Esophagus muscularis mucosa (tissue), 4 donors: ENCODE data around the gene TTBK1. TPM values are rescaled to one million over a fixed set of nuclear protein-coding genes. Genes with fewer than 3 reads are reported as not detected.
A peak's percentile ranks its signal among the peaks of the same experiment; 100 is the strongest.

Experiments
- DNase-seq: peaks from one replicate; pipeline ENCODE4 v3.0.0-alpha.2; 2017; ENCODE audit errors: extremely low spot score
- H3K27ac ChIP-seq, 4 donors: fragments of 200-600 bp; sonication (generic); replicated peaks in 1 of 4; 1 replicate in 3 of 4; 2 replicates in 1 of 4; pipeline ENCODE4 v1.5.1; 2016 to 2019; ENCODE audit warnings: mild to moderate bottlenecking in 1 of 4
- H3K27me3 ChIP-seq, 4 donors: fragments of 200-600 bp; sonication (generic); one replicate each; pipeline versions ENCODE4 v1.5.1 to v1.6.0; 2016 to 2019
- H3K36me3 ChIP-seq, 4 donors: fragments of 200-600 bp; sonication (generic); one replicate each; pipeline ENCODE4 v1.5.1; 2016 to 2019
- H3K4me1 ChIP-seq, 4 donors: fragments of 200-600 bp; sonication (generic); one replicate each; pipeline ENCODE4 v1.5.1; 2016 to 2019
- H3K4me3 ChIP-seq, 4 donors: fragments of 200-600 bp; sonication (generic); 1 replicate in 2 of 4; 2 replicates in 2 of 4; pipeline ENCODE4 v1.5.1; 2016 to 2019; ENCODE audit warnings: mild to moderate bottlenecking in 4 of 4, moderate library complexity in 1 of 4
- H3K9me3 ChIP-seq, 4 donors: fragments of 200-600 bp; sonication (generic); 1 replicate in 3 of 4; 2 replicates in 1 of 4; pipeline ENCODE4 v1.5.1; 2016 to 2019
- CTCF ChIP-seq, 3 experiments: fragments of 200-600 bp in 2 of 3; fragments of 450-650 bp in 1 of 3; sonication (generic) in 2 of 3; IDR thresholded peaks; one replicate each; pipeline ENCODE4 v1.5.1; 2017 to 2019; ENCODE audit warnings: antibody characterized with exemption in 3 of 3, mild to moderate bottlenecking in 2 of 3, moderate library complexity in 1 of 3
- EP300 ChIP-seq: sonication (generic); formaldehyde crosslinking; IDR thresholded peaks from one replicate; pipeline ENCODE4 v1.6.1; 2017; ENCODE audit warnings: antibody characterized with exemption
- POLR2A ChIP-seq: fragments of 450-650 bp; IDR thresholded peaks from one replicate; pipeline ENCODE4 v1.6.1; 2017; ENCODE audit warnings: antibody characterized with exemption, moderate library complexity, mild to moderate bottlenecking, low read depth
- POLR2AphosphoS5 ChIP-seq, 2 donors: sonication (generic); formaldehyde crosslinking; IDR thresholded peaks; one replicate each; pipeline ENCODE4 v1.6.1; 2017; ENCODE audit warnings: antibody characterized with exemption in 2 of 2
- WGBS: methylation state at CpG from one replicate; pipeline ENCODE4 v1.1.5; 2018; 5-methylcytosine and 5-hydroxymethylcytosine counted together
- intact Hi-C: fragments of 100-400 bp; cut with DNase I; formaldehyde crosslinking; loops from one replicate; pipeline ENCODE4 v1.15.1; 2023
- total RNA-seq, 4 donors: library from RNA; depleted of rRNA; stranded (reverse); fragments of >200 nt; gene quantifications; one replicate each; pipeline versions ENCODE4 v1.1.0 to v1.2.1, GENCODE V29; 2016

Gene TTBK1
- total RNA-seq, 4 donors from 2014 or later, result under 0.01 to 0.29 (median 0.03) TPM

- H3K4me3 ChIP-seq, result no peak overlapping the region
- H3K4me1 ChIP-seq, result peaks cover 31 to 42% (median 35%) of the 10 kb centered on the region in 4 donors
- peak overlapping the region; percentile 71 to 88 (median 83) for H3K27ac ChIP-seq
- intact Hi-C loops, result no loop called here
- WGBS, result 38% methylated on average over 1 of the region's 3 CpGs
- H3K36me3 ChIP-seq, result no peaks in the 10 kb centered on the region
- no peaks in the 10 kb centered on the region for H3K9me3 ChIP-seq
- TF ChIP-seq POLR2A (no peak), POLR2AphosphoS5 (IDR thresholded peaks at IDR 0.05) (no peak), CTCF (IDR thresholded peaks at IDR 0.05) (no peak), EP300 (no peak)
- DNase-seq, result no peak
- no peaks in the 10 kb centered on the region for H3K27me3 ChIP-seq
These were observed 25.0 kb downstream of the TTBK1 start for GRCh38 chr6:43268355-43268700.

DNA sequence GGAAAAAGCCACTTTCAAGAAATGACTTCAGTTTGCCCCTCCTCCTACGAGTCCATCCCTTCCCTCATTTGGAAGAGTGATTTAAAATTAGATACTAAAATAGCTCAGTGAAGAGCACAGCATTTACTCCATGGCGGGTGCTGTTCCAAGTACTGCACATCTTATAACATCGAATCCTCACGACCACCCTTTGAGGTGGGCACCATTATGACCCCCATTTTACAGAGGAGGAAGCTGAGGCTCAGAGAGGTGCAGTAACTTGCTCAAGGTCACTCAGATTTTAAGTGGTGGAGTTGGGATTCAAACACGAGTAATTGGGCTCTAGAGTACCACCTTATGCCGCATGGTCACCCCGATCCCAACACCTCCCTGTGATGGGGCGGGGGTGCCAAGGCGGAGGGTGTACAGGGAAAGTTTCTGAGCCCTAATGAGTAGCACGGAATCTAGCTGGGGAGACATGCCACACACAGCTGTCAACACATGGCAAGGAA, 25.5 kb downstream of the TTBK1 start:
- Histone ChIP-seq H3K4me3 (peak overlapping the region; percentile 47 to 52 (median 50)), H3K36me3 (no peaks in the 10 kb centered on the region), H3K9me3 (no peaks in the 10 kb centered on the region), H3K27me3 (no peaks in the 10 kb centered on the region), H3K4me1 (peaks cover 31 to 42% (median 35%) of the 10 kb centered on the region in 4 donors), H3K27ac (peak overlapping the region; percentile 71 to 88 (median 83))
- no peak for TF ChIP-seq POLR2A
- peak in 1 of 2 donors; percentile 23 for TF ChIP-seq POLR2AphosphoS5 (IDR thresholded peaks at IDR 0.05)
- intact Hi-C loops, result no loop called here
- DNase-seq, result no peak
- 52% methylated on average over 10 of the region's 10 CpGs for WGBS

- Histone ChIP-seq H3K4me3 (peak overlapping the region; percentile 47 to 52 (median 50)), H3K9me3 (no peaks in the 10 kb centered on the region), H3K27ac (peak overlapping the region; percentile 71 to 88 (median 83)), H3K4me1 (peaks cover 31 to 45% (median 35%) of the 10 kb centered on the region in 4 donors), H3K36me3 (no peaks in the 10 kb centered on the region), H3K27me3 (peaks cover 0 to 5% (median under 1%) of the 10 kb centered on the region in 4 donors)
- WGBS, result 5% methylated on average over 24 of the region's 44 CpGs
- TF ChIP-seq POLR2A (no peak), CTCF (IDR thresholded peaks at IDR 0.05) (no peak), POLR2AphosphoS5 (IDR thresholded peaks at IDR 0.05) (peak in 1 of 2 donors; percentile 29)
- intact Hi-C loops, result no loop called here
- DNase-seq, result no peak
These were observed 26.2 kb downstream of the TTBK1 start for GRCh38 chr6:43269273-43270007.

DNA sequence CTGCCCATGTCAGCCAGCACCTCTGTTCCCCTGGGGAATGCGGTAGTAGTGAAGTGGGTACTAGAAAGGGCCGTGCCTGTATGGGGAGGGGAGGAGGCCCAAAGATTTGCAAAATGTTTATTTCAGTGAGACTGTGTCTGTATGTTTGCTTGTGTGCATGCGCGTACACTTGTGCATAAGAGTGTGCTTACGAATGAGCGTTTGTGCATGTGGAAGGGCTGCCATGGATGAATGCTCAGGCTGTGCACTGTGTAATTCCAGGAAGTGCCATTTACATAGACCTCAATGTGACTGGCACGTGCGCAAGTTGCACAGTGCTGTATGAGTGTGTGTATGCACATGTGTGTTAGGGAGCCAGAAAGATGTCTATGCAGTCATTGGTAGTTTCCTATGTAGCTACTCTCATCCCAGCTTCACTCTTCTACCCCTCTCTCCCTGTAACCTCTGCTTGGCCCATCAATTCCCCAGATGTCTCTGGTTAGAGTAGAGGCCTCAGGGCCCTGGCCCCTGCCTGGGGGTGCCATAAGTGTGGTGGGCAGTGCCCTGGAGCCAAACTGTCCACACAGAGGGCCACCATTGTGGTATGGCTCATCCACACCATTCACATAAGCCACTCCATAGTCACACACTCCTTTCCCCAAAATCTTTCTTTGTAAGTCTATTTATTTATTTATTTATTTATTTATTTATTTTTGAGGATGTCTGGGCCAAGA, 28.0 kb downstream of the TTBK1 start:
- Histone ChIP-seq H3K36me3 (no peaks in the 10 kb centered on the region), H3K4me3 (no peak overlapping the region), H3K9me3 (no peaks in the 10 kb centered on the region), H3K27ac (peak overlapping the region; percentile 71 to 88 (median 83)), H3K4me1 (peaks cover 40 to 63% (median 53%) of the 10 kb centered on the region in 4 donors), H3K27me3 (peaks cover 0 to 21% (median 3%) of the 10 kb centered on the region in 4 donors)
- no peak for DNase-seq
- intact Hi-C loops, result no loop called here
- TF ChIP-seq CTCF (IDR thresholded peaks at IDR 0.05) (no peak), POLR2A (no peak), POLR2AphosphoS5 (IDR thresholded peaks at IDR 0.05) (no peak), EP300 (no peak)
- WGBS, result 87% methylated on average over 8 of the region's 8 CpGs

DNA sequence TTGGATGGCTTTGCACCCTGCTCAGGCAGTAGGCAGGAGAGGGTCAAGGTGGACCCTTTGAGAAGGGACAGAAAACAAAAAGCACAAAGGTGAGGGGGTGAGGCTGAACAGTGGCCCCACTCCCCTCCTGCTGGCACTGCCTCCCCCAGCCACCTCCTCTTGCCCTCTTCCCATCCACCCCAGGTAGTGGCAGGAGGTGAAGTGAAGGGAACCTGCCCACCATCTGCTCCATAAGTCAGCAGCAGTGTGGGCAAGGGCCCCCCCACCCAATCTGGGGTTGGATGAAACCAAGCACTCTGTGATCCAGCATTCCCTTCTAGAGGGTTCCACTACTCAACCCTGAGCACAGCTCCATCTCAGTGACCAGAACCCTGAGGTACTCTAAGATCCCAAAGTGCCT, 28.7 kb downstream of the TTBK1 start:
- no peak for TF ChIP-seq POLR2A
- no peak for TF ChIP-seq POLR2AphosphoS5 (IDR thresholded peaks at IDR 0.05)
- no peak for TF ChIP-seq EP300
- TF ChIP-seq CTCF (IDR thresholded peaks at IDR 0.05), result no peak
- Histone ChIP-seq H3K27ac (no peak overlapping the region), H3K4me1 (peaks cover 40 to 67% (median 54%) of the 10 kb centered on the region in 4 donors), H3K4me3 (no peak overlapping the region), H3K27me3 (peaks cover 0 to 27% (median 5%) of the 10 kb centered on the region in 4 donors), H3K36me3 (no peaks in the 10 kb centered on the region), H3K9me3 (no peaks in the 10 kb centered on the region)
- no peak for DNase-seq
- intact Hi-C loops, result no loop called here
